Measurements from ENCODE around the gene VPS33A.
"Not testable (repeated sequence)": the region's sequence is repeated elsewhere in the genome, so short reads cannot be mapped to it uniquely, and the experiment has no call there.

Gene VPS33A

GRCh38 chr12:122203301-122204166, 62.8 kb downstream of the VPS33A start, which contains the start of gene B3GNT4:
Gene B3GNT4, plus strand, starts transcription at chr12:122203709. Its CDS starts 910 bp downstream, at chr12:122204619.
- DNase-seq: peak; percentile 69

- DNase-seq: not testable (repeated sequence)
Measured at GRCh38 chr12:122202811-122203210, 63.5 kb downstream of the VPS33A start.

GRCh38 chr12:122202017-122202416, 64.3 kb downstream of the VPS33A start:
- DNase-seq: no peak

- DNase-seq: no peak
Measured at GRCh38 chr12:122201381-122201780, 64.9 kb downstream of the VPS33A start.

GRCh38 chr12:122200541-122201175, 65.6 kb downstream of the VPS33A start:
- DNase-seq: no peak

- no peak for DNase-seq
Measured at GRCh38 chr12:122199484-122200355, 66.6 kb downstream of the VPS33A start.

GRCh38 chr12:122197612-122197966, 68.7 kb downstream of the VPS33A start:
- DNase-seq: no peak

- DNase-seq: no peak
Measured at GRCh38 chr12:122195405-122195804, 70.9 kb downstream of the VPS33A start.

- no peak for DNase-seq
Measured at GRCh38 chr12:122194804-122195203, 71.5 kb downstream of the VPS33A start.

- DNase-seq: no peak
Measured at GRCh38 chr12:122192441-122192840, 73.9 kb downstream of the VPS33A start.

- peak; percentile 61 for DNase-seq
Measured at GRCh38 chr12:122190842-122191668, 75.2 kb downstream of the VPS33A start.

GRCh38 chr12:122189626-122190475, 76.4 kb downstream of the VPS33A start:
- DNase-seq: no peak

GRCh38 chr12:122187466-122187865, 78.8 kb downstream of the VPS33A start:
- DNase-seq: no peak

- DNase-seq: no peak
Measured at GRCh38 chr12:122185494-122186082, 80.7 kb downstream of the VPS33A start.

- no peak for DNase-seq
Measured at GRCh38 chr12:122185079-122185478, 81.2 kb downstream of the VPS33A start.

- no peak for DNase-seq
Measured at GRCh38 chr12:122184517-122184916, 81.8 kb downstream of the VPS33A start.

- DNase-seq: no peak
Measured at GRCh38 chr12:122183588-122183940, 82.7 kb downstream of the VPS33A start.

- no peak for DNase-seq
Measured at GRCh38 chr12:122182887-122183587, 83.3 kb downstream of the VPS33A start, which contains the start of gene LRRC43. Gene LRRC43, plus strand, starts transcription at chr12:122183123. Its CDS starts 22 bp downstream, at chr12:122183145.

Measured in activated T-cell treated with anti-CD3 and anti-CD28 coated beads for 4 hours (primary cell).